ENCODE results near the gene LRRC8C.
A peak's percentile ranks its signal among the peaks of the same experiment; 100 is the strongest.

The LRRC8C gene

GRCh38 chr1:89613928-89614327, 19.0 kb upstream of the LRRC8C start:
- Histone ChIP-seq H3K27ac (ENCODE audit: low read depth, low read length) (no peak overlapping the region), H3F3A (ENCODE audit: insufficient read depth) (no peaks in the 10 kb centered on the region), H3K9me3 (ENCODE audit: insufficient read depth, low read length) (no peaks in the 10 kb centered on the region), H3K36me3 (ENCODE audit: low read length) (no peaks in the 10 kb centered on the region), H4K20me1 (ENCODE audit: low read depth, low read length) (no peaks in the 10 kb centered on the region), H3K79me2 (ENCODE audit: insufficient read depth, low read length) (no peaks in the 10 kb centered on the region), H3K4me3 (ENCODE audit: insufficient read depth, low read length, poor library complexity, severe bottlenecking) (no peak overlapping the region), H3K9ac (ENCODE audit: low read length) (no peak overlapping the region), H2AFZ (ENCODE audit: low read depth, low read length, severe bottlenecking) (no peak overlapping the region), H3K9me2 (replicated peaks; ENCODE audit: insufficient read depth, low read length) (no peaks in the 10 kb centered on the region), H3K27me3 (ENCODE audit: low read length) (no peaks in the 10 kb centered on the region), H3K4me2 (ENCODE audit: low read depth, low read length, poor library complexity, severe bottlenecking) (no peak overlapping the region)
- TF ChIP-seq, protein P1, sequence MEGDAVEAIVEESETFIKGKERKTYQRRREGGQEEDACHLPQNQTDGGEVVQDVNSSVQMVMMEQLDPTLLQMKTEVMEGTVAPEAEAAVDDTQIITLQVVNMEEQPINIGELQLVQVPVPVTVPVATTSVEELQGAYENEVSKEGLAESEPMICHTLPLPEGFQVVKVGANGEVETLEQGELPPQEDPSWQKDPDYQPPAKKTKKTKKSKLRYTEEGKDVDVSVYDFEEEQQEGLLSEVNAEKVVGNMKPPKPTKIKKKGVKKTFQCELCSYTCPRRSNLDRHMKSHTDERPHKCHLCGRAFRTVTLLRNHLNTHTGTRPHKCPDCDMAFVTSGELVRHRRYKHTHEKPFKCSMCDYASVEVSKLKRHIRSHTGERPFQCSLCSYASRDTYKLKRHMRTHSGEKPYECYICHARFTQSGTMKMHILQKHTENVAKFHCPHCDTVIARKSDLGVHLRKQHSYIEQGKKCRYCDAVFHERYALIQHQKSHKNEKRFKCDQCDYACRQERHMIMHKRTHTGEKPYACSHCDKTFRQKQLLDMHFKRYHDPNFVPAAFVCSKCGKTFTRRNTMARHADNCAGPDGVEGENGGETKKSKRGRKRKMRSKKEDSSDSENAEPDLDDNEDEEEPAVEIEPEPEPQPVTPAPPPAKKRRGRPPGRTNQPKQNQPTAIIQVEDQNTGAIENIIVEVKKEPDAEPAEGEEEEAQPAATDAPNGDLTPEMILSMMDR (IDR thresholded peaks at IDR 0.05; ENCODE audit: insufficient read depth, low read length, poor library complexity, severe bottlenecking), result no peak
- TF ChIP-seq EZH2phosphoT487 (conservative IDR thresholded peaks at IDR 0.05; ENCODE audit: low read length), result no peak

DNA sequence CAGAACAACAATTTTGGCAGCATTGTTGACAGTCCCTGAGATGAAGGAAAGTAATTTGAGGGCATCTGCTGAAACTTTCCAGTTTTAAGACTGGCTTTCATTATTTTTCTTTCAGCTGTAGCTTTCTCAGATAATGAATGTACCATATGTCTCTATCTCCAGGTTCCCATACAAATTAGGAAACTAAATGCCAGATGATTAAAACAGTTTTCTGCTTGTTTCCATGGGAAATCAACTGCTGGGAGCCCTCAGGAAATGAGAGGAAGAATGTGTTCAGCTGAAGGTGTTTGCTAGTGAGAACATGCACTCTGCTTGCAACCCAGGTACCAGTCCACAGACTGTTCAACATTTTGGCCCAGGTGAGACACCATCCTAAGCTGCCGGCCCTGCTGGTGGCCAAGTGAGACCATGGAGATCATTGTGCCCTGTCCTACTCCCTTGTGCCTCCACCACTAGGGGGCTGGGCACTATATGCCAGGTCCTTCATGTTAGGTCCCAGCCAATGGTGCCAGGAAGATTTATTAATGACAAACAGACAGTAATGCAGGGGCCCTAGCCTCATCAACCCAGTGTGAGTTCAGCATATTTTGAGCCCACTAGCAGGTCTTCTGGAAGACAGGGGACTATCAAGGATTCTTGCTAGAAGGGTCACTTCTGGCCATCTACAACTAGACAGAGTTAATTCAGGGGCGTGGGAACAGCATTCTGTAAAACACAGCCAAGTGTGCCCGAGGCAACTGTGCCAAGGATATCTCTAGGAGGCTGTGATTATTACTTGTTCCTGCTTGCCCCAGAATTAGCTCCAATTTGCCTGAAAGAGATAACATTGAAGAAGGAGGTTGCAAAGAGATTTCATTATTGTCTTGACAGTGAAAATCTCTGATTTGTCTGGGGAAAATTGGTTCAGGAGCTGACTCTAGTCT, 17.0 kb upstream of the LRRC8C start:
- TF ChIP-seq EZH2phosphoT487 (conservative IDR thresholded peaks at IDR 0.05; ENCODE audit: low read length), result no peak
- TF ChIP-seq, protein P1 (IDR thresholded peaks at IDR 0.05; ENCODE audit: insufficient read depth, low read length, poor library complexity, severe bottlenecking), result peak; percentile 50
- H3K9me3 ChIP-seq (ENCODE audit: insufficient read depth, low read length), result no peaks in the 10 kb centered on the region
- H3K4me3 ChIP-seq (ENCODE audit: insufficient read depth, low read length, poor library complexity, severe bottlenecking), result no peak overlapping the region
- H3K27ac ChIP-seq (ENCODE audit: low read depth, low read length), result no peak overlapping the region
- no peak overlapping the region for H3K9ac ChIP-seq (ENCODE audit: low read length)
- no peak overlapping the region for H3K4me2 ChIP-seq (ENCODE audit: low read depth, low read length, poor library complexity, severe bottlenecking)
- no peaks in the 10 kb centered on the region for H3K9me2 ChIP-seq (replicated peaks; ENCODE audit: insufficient read depth, low read length)
- no peaks in the 10 kb centered on the region for H3K27me3 ChIP-seq (ENCODE audit: low read length)
- H3K79me2 ChIP-seq (ENCODE audit: insufficient read depth, low read length), result no peaks in the 10 kb centered on the region
- no peaks in the 10 kb centered on the region for H3K36me3 ChIP-seq (ENCODE audit: low read length)
- H2AFZ ChIP-seq (ENCODE audit: low read depth, low read length, severe bottlenecking), result no peak overlapping the region
- no peaks in the 10 kb centered on the region for H3F3A ChIP-seq (ENCODE audit: insufficient read depth)
- H4K20me1 ChIP-seq (ENCODE audit: low read depth, low read length), result no peaks in the 10 kb centered on the region

DNA sequence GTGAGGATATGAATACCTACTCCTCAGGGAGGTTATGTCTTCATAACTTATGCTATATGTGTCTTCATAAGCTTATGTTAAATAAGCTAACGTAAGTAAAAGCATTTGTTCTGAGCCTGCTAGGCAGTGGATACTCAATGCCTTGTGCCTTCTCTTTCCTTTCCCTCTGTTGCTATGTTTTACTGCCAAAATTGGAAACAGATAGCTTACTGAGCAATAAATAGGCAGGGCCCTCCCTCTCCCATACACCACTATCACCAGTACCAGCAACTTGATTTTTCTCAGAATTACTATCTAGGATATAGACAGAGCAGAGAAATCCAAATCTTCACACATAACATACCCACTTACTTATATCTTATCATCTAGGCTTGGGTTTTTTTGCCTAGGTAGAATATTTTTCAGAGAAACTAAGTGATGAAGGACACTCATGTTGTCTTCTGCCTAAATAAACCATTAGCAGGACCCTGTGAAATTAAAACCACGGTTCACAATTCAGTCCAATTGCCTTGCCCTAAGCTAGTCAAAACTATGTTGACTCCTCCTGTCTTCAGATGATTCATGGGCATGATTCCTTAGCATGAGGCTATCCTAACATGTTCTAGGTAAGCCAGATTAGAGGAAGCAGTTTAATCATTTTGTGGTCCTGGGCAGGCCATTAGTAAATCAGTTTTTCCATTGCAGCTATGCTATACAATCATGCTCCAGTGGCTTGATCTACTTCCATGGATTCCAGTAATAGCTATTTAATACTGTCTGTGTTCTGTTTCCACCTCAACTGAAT, 15.9 kb upstream of the LRRC8C start:
- Histone ChIP-seq H4K20me1 (ENCODE audit: low read depth, low read length) (no peaks in the 10 kb centered on the region), H3K27me3 (ENCODE audit: low read length) (no peaks in the 10 kb centered on the region), H3K4me3 (ENCODE audit: insufficient read depth, low read length, poor library complexity, severe bottlenecking) (no peak overlapping the region), H3K9ac (ENCODE audit: low read length) (no peak overlapping the region), H3K79me2 (ENCODE audit: insufficient read depth, low read length) (no peaks in the 10 kb centered on the region), H3K4me2 (ENCODE audit: low read depth, low read length, poor library complexity, severe bottlenecking) (no peak overlapping the region), H2AFZ (ENCODE audit: low read depth, low read length, severe bottlenecking) (no peak overlapping the region), H3K9me2 (replicated peaks; ENCODE audit: insufficient read depth, low read length) (no peaks in the 10 kb centered on the region), H3K36me3 (ENCODE audit: low read length) (no peaks in the 10 kb centered on the region), H3K27ac (ENCODE audit: low read depth, low read length) (no peak overlapping the region), H3F3A (ENCODE audit: insufficient read depth) (no peaks in the 10 kb centered on the region), H3K9me3 (ENCODE audit: insufficient read depth, low read length) (no peaks in the 10 kb centered on the region)
- TF ChIP-seq, protein P1 (IDR thresholded peaks at IDR 0.05; ENCODE audit: insufficient read depth, low read length, poor library complexity, severe bottlenecking), result no peak
- no peak for TF ChIP-seq EZH2phosphoT487 (conservative IDR thresholded peaks at IDR 0.05; ENCODE audit: low read length)
